Gastrocnemius medialis (tissue), 4 donors: ENCODE results near the gene ZBTB22.

ENCODE experiments used
- POLR2A ChIP-seq, 2 donors: fragments of 450-650 bp; IDR thresholded peaks; one replicate each; pipeline ENCODE4 v1.6.1; 2017; ENCODE audit warnings: antibody characterized with exemption in 2 of 2, mild to moderate bottlenecking in 2 of 2, moderate library complexity in 2 of 2
- TF ChIP-seq, protein P1 (sequence below), 5 experiments: fragments of 450-650 bp in 3 of 5; fragments of 200-600 bp in 2 of 5; sonication (generic) in 2 of 5; IDR thresholded peaks in 4 of 5; conservative IDR thresholded peaks in 1 of 5; 1 replicate in 4 of 5; 2 replicates in 1 of 5; pipeline ENCODE4 v1.5.1; 2016 to 2019; ENCODE audit warnings: antibody characterized with exemption in 5 of 5, mild to moderate bottlenecking in 3 of 5, moderate library complexity in 3 of 5

DNA sequence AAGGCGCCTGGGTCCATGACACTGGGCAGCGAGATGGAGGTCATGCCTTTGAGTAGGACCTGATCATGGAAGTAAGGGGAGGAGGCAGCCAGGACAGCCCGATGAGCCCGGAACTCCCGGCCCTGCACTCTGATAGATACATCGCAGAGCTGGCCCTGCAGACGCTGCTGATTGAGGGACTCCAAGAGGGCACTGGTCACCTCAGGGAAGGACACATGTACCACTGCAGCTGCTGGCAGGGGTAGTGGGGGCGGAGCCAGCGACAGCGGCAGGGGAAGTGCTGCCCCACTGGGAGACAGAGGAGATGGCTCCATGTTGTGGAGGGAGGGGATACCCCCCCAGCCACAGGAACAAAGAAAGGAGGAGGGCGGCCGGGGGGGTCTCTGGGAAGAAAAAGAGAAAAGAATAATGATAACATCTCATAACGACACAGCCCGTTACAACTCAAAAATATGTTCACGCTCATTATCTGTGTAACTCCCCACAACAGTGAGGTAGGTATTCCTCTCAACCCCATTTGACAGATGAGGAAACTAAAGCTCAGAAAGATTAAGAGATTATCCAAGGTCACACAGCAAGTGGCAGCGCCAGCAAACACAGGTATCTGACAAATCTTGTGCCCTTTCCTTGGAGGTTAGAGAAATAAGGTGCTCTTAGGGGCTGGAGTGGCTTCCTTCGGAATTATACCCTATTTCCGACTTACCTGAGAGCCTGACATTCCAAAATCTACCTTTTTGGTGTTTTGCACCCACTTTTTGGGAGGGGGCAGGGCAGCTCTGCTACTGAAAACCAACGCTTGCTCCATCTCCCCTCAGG lies 733 bp downstream of the ZBTB22 start:
- TF ChIP-seq, protein P1, sequence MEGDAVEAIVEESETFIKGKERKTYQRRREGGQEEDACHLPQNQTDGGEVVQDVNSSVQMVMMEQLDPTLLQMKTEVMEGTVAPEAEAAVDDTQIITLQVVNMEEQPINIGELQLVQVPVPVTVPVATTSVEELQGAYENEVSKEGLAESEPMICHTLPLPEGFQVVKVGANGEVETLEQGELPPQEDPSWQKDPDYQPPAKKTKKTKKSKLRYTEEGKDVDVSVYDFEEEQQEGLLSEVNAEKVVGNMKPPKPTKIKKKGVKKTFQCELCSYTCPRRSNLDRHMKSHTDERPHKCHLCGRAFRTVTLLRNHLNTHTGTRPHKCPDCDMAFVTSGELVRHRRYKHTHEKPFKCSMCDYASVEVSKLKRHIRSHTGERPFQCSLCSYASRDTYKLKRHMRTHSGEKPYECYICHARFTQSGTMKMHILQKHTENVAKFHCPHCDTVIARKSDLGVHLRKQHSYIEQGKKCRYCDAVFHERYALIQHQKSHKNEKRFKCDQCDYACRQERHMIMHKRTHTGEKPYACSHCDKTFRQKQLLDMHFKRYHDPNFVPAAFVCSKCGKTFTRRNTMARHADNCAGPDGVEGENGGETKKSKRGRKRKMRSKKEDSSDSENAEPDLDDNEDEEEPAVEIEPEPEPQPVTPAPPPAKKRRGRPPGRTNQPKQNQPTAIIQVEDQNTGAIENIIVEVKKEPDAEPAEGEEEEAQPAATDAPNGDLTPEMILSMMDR (IDR thresholded peaks at IDR 0.05 in 4 of 5, conservative IDR thresholded peaks at IDR 0.05 in 1 of 5) = no peak
- no peak for TF ChIP-seq POLR2A (IDR thresholded peaks at IDR 0.05)
